MM.1S (cell line): ENCODE results near the gene ZNF41.
A peak's percentile ranks its signal among the peaks of the same experiment; 100 is the strongest.

Source experiments
- DNase-seq: peaks from one replicate; pipeline ENCODE4 v3.0.0-alpha.2; 2015
- H2AFZ ChIP-seq: fragments of 300-600 bp; sonication (generic); 2 replicates; pipeline ENCODE4 v1.6.0; 2016; ENCODE audit warnings: antibody characterized with exemption, low read length
- H3F3A ChIP-seq: fragments of 300-600 bp; sonication (generic); 2 replicates; pipeline ENCODE4 v1.6.1; 2016; ENCODE audit warnings: mild to moderate bottlenecking, antibody characterized with exemption, low read length, moderate library complexity, mixed read lengths; ENCODE audit not compliant: insufficient read depth
- H3K27ac ChIP-seq: fragments of 300-600 bp; sonication (generic); 2 replicates; pipeline ENCODE4 v1.5.1; 2016; ENCODE audit warnings: mild to moderate bottlenecking, low read length
- H3K27me3 ChIP-seq: fragments of 300-600 bp; sonication (generic); replicated peaks from 2 replicates; pipeline ENCODE4 v1.6.0; 2016; ENCODE audit warnings: low read length; ENCODE audit not compliant: insufficient read depth
- H3K36me3 ChIP-seq: fragments of 300-600 bp; sonication (generic); replicated peaks from 2 replicates; pipeline ENCODE4 v1.6.1; 2016; ENCODE audit warnings: mild to moderate bottlenecking, low read length, mixed read lengths; ENCODE audit not compliant: insufficient read depth
- H3K4me1 ChIP-seq: fragments of 300-600 bp; sonication (generic); 2 replicates; pipeline ENCODE4 v1.6.1; 2016; ENCODE audit warnings: low read length, mixed read lengths
- H3K4me2 ChIP-seq: fragments of 300-600 bp; sonication (generic); 2 replicates; pipeline ENCODE4 v1.6.0; 2016; ENCODE audit warnings: low read depth, low read length
- H3K4me3 ChIP-seq: fragments of 300-600 bp; sonication (generic); 2 replicates; pipeline ENCODE4 v1.5.1; 2016; ENCODE audit warnings: low read length, mixed read lengths
- H3K79me2 ChIP-seq: fragments of 300-600 bp; sonication (generic); 2 replicates; pipeline ENCODE4 v1.6.1; 2016; ENCODE audit warnings: mixed run types, low read length, mixed read lengths
- H3K9ac ChIP-seq: fragments of 300-600 bp; sonication (generic); 2 replicates; pipeline ENCODE4 v1.6.1; 2016; ENCODE audit warnings: low read length, mixed read lengths
- H3K9me2 ChIP-seq: fragments of 300-600 bp; sonication (generic); replicated peaks from 2 replicates; pipeline ENCODE4 v1.6.1; 2016; ENCODE audit warnings: mild to moderate bottlenecking, low read length, mixed read lengths; ENCODE audit not compliant: insufficient read depth
- H3K9me3 ChIP-seq: fragments of 300-600 bp; sonication (generic); replicated peaks from 2 replicates; pipeline ENCODE4 v1.6.1; 2016; ENCODE audit warnings: mild to moderate bottlenecking, low read length, mixed read lengths; ENCODE audit not compliant: insufficient read depth
- H4K20me1 ChIP-seq: fragments of 300-600 bp; sonication (generic); 2 replicates; pipeline ENCODE4 v1.6.1; 2016; ENCODE audit warnings: mild to moderate bottlenecking, low read length, moderate library complexity, mixed read lengths; ENCODE audit not compliant: insufficient read depth
- EZH2 ChIP-seq: fragments of 300-600 bp; sonication (generic); optimal IDR thresholded peaks from 2 replicates; pipeline ENCODE3; 2017; ENCODE audit warnings: low read depth, mild to moderate bottlenecking, antibody characterized with exemption, low read length, mixed read lengths
- EZH2phosphoT487 ChIP-seq: fragments of 300-600 bp; sonication (generic); IDR thresholded peaks from 2 replicates; pipeline ENCODE4 v1.6.1; 2018; ENCODE audit warnings: antibody characterized with exemption, low read length
- TF ChIP-seq, protein P1 (sequence below): fragments of 300-600 bp; sonication (generic); IDR thresholded peaks from 2 replicates; pipeline ENCODE4 v1.5.1; 2016; ENCODE audit warnings: antibody characterized with exemption, low read length, mixed read lengths

ZNF41 gene

GRCh38 chrX:47523713-47524166 is 40.7 kb upstream of the ZNF41 start:
- H3K9me3 ChIP-seq: no peaks in the 10 kb centered on the region
- no peak for TF ChIP-seq EZH2
- TF ChIP-seq EZH2phosphoT487: no peak
- TF ChIP-seq, protein P1, sequence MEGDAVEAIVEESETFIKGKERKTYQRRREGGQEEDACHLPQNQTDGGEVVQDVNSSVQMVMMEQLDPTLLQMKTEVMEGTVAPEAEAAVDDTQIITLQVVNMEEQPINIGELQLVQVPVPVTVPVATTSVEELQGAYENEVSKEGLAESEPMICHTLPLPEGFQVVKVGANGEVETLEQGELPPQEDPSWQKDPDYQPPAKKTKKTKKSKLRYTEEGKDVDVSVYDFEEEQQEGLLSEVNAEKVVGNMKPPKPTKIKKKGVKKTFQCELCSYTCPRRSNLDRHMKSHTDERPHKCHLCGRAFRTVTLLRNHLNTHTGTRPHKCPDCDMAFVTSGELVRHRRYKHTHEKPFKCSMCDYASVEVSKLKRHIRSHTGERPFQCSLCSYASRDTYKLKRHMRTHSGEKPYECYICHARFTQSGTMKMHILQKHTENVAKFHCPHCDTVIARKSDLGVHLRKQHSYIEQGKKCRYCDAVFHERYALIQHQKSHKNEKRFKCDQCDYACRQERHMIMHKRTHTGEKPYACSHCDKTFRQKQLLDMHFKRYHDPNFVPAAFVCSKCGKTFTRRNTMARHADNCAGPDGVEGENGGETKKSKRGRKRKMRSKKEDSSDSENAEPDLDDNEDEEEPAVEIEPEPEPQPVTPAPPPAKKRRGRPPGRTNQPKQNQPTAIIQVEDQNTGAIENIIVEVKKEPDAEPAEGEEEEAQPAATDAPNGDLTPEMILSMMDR: no peak
- H3K4me3 ChIP-seq: peak overlapping the region; percentile 66
- DNase-seq: no peak
- H3F3A ChIP-seq: no peaks in the 10 kb centered on the region
- no peaks in the 10 kb centered on the region for H3K4me1 ChIP-seq
- no peaks in the 10 kb centered on the region for H3K36me3 ChIP-seq
- no peaks in the 10 kb centered on the region for H4K20me1 ChIP-seq
- H3K9me2 ChIP-seq: no peaks in the 10 kb centered on the region
- H2AFZ ChIP-seq: peak overlapping the region; percentile 86
- no peaks in the 10 kb centered on the region for H3K79me2 ChIP-seq
- no peak overlapping the region for H3K27ac ChIP-seq
- no peaks in the 10 kb centered on the region for H3K27me3 ChIP-seq
- peak overlapping the region; percentile 53; the same call in 1 of the 2 replicates for H3K9ac ChIP-seq
- peak overlapping the region; percentile 79 for H3K4me2 ChIP-seq

DNA sequence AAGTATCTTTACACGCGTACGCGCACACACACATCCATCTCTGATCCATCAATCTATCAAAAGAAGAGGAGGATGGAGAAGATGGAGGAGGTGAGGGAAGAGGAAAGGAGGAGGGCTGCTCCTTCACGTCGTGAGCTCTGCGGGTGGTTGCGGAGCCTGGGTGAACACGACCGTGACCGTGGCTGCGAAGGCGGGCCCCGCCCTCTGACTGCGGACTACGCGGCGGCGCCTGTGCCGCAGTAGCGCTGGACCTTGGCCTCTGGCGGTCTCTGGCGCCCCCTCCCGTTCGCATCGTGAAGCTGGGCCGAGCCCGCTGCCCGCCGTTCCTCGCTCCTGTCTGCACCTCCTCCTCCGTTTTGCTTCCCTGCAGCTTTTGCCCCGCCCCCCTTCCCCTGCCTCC is 40.3 kb upstream of the ZNF41 start:
- Histone ChIP-seq H3K4me3 (peak overlapping the region; percentile 66), H3K36me3 (no peaks in the 10 kb centered on the region), H3K4me1 (no peaks in the 10 kb centered on the region), H2AFZ (peak overlapping the region; percentile 86), H3K9me3 (no peaks in the 10 kb centered on the region), H3K27ac (no peak overlapping the region), H3K79me2 (no peaks in the 10 kb centered on the region), H3K4me2 (peak overlapping the region; percentile 79), H4K20me1 (no peaks in the 10 kb centered on the region), H3F3A (no peaks in the 10 kb centered on the region), H3K9ac (peak overlapping the region; percentile 53; the same call in 1 of the 2 replicates), H3K27me3 (no peaks in the 10 kb centered on the region), H3K9me2 (no peaks in the 10 kb centered on the region)
- no peak for TF ChIP-seq EZH2
- TF ChIP-seq, protein P1: peak; percentile 58
- DNase-seq: peak; percentile 68

DNA sequence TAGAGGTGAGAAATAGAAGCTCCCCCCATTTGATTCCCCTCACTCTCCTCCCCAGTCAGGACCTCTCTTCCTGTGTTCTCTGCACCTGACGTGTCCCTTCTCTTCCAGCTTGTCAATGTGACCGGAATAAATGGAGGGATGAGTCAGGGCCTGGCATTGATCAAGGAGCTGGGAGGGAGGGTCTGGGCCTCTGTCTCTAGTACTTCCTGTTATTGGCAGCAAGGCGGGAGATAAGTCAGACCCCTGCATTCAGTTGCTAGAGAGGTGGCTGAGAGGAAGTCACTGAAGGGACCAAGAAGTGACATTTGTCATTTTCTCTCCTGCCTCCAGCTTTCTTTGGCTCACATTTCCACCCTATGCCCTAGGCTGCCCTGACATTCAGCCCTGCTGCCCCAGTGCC is 35.1 kb upstream of the ZNF41 start:
- H4K20me1 ChIP-seq: no peaks in the 10 kb centered on the region
- no peaks in the 10 kb centered on the region for H3K79me2 ChIP-seq
- H3K27ac ChIP-seq: no peak overlapping the region
- H3K9me2 ChIP-seq: no peaks in the 10 kb centered on the region
- TF ChIP-seq EZH2phosphoT487 (no peak), EZH2 (no peak)
- TF ChIP-seq, protein P1: no peak
- no peak for DNase-seq
- H2AFZ ChIP-seq: no peak overlapping the region
- H3K9ac ChIP-seq: no peak overlapping the region
- H3K4me1 ChIP-seq: no peaks in the 10 kb centered on the region
- no peaks in the 10 kb centered on the region for H3K27me3 ChIP-seq
- no peaks in the 10 kb centered on the region for H3K9me3 ChIP-seq
- H3K4me2 ChIP-seq: no peak overlapping the region
- H3K36me3 ChIP-seq: no peaks in the 10 kb centered on the region
- H3K4me3 ChIP-seq: no peak overlapping the region
- no peaks in the 10 kb centered on the region for H3F3A ChIP-seq
